ENCODE results near the gene ZNF618. TPM values are rescaled to one million over a fixed set of nuclear protein-coding genes. Genes with fewer than 3 reads are reported as not detected.
"Not testable (repeated sequence)": the region's sequence is repeated elsewhere in the genome, so short reads cannot be mapped to it uniquely, and the experiment has no call there.

Gene ZNF618
- total RNA-seq, 1 experiment from 2014 or later = 5.1 TPM

DNA sequence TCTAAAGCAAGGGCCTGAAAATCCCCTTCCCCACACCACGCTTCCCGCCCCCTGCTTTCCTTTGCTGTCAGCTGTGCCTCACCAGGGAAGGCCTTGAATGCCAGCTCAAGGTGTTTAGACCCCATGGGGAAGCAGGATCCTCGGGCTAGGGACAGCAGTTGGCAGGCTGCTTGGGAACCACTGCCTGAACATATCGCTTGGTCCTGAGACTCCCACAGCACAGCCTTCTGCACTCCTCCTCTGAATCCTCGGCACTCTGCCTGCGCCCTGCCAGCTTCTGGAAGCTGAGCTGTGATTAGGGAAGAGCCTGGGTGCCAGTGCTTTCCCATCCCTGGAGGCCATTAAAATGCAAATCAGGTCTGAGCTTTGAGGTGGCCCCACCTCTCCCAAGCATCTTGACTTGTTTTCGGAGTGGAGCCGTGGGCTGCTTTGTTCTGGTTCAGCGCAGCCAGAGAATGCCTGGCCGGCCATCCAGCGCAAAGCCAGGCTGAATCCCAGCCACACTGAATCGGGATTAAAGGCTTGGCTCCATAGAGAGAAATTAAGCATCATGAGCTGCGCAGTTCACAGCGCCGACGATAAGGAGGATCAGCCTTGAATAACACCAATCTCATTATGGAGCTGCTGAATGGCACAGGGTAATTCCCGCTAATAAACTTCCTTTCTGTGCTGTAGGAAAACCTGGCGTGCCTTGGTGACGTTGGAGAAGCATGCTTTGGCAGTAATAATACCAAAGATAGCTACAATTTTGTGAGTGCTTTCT lies 162.0 kb downstream of the ZNF618 start:
- DNase-seq (ENCODE audit: low read depth) = no peak

DNA sequence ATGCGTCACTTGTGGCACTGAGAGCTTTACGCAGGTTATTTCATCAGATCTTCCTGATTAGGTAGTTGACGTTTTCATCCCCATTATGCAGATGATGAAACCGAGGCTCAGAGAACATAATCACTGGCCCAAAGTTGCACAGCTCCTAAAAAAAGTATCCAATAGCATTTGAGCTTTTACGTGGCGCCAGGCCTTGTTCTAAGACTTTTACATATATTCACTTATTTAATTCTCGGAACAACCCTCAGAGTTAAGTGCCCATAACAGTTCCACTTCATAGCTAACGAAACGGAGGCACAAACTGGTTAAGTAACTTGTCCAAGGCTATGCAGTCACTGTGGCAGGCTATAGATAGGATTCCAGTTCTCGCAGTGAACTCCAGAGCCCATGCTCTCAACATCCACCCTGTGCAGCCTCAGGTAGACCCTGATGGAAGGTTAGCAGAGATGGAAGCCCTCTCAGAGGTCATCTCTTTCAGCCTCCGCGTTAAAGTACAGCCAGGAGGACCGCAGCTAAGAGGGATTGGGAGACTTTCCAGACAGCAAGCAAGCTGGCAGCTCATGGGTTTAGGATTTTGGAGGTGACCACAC lies 162.7 kb downstream of the ZNF618 start:
- DNase-seq (ENCODE audit: low read depth) = no peak

GRCh38 chr9:114039484-114039883 lies 163.4 kb downstream of the ZNF618 start:
- DNase-seq (ENCODE audit: low read depth) = no peak

DNA sequence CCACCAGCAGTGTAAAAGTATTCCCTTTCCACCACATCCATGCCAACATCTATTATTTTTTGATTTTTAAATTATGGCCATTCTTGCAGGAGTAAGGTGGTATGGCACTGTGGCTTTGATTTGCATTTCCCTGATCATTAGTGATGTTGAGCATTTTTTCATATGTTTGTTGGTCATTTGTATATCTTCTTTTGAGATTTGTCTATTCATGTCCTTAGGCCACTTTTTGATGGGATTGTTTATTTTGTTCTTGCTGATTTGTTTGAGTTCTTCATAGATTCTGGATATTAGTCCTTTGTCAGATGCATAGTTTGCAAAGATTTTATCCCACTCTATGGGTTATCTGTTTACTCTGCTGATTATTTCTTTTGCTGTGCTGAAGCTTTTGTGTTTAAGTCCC lies 167.6 kb downstream of the ZNF618 start:
- DNase-seq (ENCODE audit: low read depth) = not testable (repeated sequence)

GRCh38 chr9:114046237-114046755 lies 170.2 kb downstream of the ZNF618 start:
- DNase-seq (ENCODE audit: low read depth) = no peak

GRCh38 chr9:114046875-114047274 lies 170.8 kb downstream of the ZNF618 start:
- no peak for DNase-seq (ENCODE audit: low read depth)

DNA sequence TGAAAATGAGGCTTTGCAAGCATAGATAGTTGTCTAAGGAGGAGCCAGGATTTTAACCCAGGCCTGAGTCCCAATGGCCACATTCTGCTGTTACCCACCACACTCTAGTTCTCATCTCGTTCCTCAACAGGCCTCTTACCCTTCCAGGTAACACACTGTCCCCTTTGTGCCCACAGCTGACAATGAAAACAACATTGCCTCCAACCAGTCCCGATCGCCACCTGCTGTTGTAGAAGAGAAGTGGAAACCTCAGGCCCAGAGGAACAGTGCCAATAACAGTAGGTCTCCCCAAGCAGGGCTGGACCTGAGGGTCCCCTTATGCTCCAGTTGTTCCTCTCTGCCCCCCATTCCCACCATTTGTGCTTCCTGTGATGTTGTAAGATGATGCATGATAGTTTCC lies 171.6 kb downstream of the ZNF618 start:
- peak; percentile 7 for DNase-seq (ENCODE audit: low read depth)

- DNase-seq (ENCODE audit: low read depth) = no peak
Observed at GRCh38 chr9:114048533-114049415, 172.7 kb downstream of the ZNF618 start.

- no peak for DNase-seq (ENCODE audit: low read depth)
Observed at GRCh38 chr9:114049441-114050225, 173.5 kb downstream of the ZNF618 start.

GRCh38 chr9:114050226-114050568 lies 174.1 kb downstream of the ZNF618 start:
- no peak for DNase-seq (ENCODE audit: low read depth)

- no peak for DNase-seq (ENCODE audit: low read depth)
Observed at GRCh38 chr9:114050646-114051045, 174.5 kb downstream of the ZNF618 start.

GRCh38 chr9:114051281-114051680 lies 175.2 kb downstream of the ZNF618 start:
- no peak for DNase-seq (ENCODE audit: low read depth)

GRCh38 chr9:114051706-114052105 lies 175.6 kb downstream of the ZNF618 start:
- no peak for DNase-seq (ENCODE audit: low read depth)

DNA sequence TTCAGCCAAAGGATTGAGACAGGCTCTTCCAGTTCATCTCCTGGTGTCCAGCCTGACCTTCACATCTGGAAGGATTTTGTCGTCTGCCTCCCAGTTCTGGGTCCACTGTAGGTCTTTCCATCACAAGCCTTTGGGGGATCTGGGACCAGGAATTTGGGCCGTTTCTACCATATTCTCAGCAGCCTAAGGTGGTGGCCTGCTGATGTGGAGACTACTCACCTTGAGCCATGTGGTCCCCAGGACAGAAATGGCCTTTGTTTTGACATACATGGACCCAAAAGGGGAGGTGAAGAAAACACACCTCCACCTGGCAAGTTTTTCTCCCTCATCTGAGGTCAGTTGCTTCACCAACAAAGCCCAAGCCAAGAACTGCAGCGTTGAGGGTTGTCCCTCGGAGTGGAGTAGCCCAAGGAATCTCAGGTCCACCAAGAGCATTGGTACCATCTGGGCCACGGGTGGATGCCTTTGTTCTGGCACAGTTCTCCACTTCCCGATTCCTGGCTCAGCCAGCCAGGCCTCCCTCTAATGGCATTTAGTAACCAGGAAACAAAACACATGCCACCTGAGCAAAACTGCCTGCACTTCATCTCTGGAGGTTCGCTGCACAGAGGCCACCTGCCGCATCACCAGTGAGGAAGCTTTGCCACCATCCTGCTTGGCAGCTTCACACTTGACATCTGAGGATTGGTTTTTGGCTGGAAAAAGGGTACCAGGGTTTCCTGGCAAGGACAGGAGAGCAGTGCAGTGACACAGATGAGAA lies 177.3 kb downstream of the ZNF618 start:
- DNase-seq (ENCODE audit: low read depth) = no peak

GRCh38 chr9:114054191-114054690 lies 178.1 kb downstream of the ZNF618 start:
- DNase-seq (ENCODE audit: low read depth) = no peak

DNA sequence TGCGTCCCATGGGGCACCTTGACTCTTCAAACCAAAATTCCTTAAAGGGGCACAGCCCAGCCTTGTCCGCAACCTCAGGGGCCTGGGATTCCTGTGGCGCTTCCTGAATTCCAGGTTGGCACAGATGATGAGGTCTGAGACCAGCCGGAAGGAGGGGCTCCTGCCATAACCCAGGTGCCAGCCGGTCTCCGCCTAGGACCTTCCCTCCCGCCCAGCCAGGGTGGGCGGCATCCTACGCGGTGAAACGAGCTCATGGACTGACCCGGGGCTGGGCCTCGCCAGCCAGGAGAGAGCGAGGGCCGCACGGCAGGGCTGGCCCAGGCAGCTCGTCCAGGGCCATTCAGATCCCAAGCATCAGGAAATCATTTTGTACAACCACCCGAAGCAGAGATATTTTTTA lies 179.0 kb downstream of the ZNF618 start:
- no peak for DNase-seq (ENCODE audit: low read depth)

DNA sequence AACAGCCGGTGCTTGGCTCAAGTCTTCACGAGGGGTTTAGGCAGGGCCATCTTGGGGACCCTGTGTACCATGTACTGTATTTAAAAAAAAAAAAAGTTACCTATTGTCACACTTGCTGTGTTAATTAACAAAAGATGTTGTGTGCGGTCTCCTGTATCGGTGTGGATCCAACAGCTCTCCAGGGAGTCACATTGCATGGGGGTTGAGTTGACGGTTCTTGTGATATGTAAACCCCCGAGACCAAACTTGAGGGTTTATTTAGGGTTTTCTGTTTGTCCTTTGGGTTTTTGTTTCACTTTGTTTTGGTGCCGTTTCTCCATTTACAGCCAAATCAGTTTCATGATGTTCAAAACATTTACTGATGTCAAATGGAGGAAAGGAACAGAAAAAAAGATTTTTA lies 179.8 kb downstream of the ZNF618 start:
- DNase-seq (ENCODE audit: low read depth) = no peak

DNA sequence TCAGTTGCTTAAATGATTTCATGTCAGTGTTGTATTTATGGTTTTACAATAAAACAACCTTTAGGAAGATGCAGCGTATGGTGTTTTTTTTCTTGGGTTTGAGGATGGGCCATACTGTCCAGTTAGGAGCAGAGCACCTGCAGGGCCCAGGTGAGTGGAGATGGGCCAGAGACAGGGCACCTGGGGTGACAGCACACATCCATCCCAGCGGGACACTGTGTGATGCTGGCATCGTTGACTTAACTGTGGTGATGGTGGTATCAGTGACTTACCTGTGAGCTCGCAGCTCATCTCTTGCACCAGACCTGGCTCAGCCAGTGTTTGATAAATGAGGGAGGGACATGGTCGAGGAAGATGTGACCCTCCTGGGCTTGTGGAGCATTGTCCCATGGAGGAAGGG lies 180.4 kb downstream of the ZNF618 start:
- no peak for DNase-seq (ENCODE audit: low read depth)

DNA sequence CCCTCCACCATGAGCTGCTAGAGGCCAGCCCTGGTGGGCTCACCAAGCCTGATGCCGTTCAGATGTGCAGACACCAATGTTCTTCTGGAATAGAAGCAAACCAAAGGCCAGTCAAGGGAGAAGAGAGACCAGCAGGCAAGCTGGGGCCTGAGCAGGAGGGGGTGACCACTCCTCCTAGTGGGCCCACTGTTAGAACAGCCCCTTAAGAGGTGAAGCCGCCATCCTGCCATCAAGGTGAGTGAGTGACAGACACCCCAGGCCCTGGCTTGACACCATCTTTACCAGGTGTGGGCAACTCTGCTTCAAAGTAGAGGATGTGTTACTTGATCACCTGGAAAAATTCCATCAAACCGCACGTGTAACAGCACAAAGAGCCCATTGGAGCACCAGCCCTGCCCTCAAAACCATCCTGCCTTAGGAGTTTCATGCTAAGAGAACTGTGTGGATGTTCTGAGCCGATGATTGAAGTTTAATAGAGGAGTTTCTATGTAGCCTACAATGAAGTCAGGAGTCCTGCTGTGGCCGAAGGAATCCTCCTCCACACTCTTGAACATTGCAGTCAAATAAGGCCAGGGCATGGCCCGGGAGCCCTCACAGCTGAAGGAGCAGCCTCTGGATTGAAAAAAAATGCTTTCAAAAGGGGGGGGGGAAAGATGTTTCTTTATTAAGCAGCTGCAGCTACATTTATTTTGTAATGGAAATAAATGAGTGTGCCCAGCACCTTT lies 181.2 kb downstream of the ZNF618 start:
- no peak for DNase-seq (ENCODE audit: low read depth)

GRCh38 chr9:114058688-114059046 lies 182.6 kb downstream of the ZNF618 start:
- no peak for DNase-seq (ENCODE audit: low read depth)

Data from LHCN-M2 (cell line).